SK-N-MC (cell line): ENCODE measurements around the gene HSPA4.
"Not testable (repeated sequence)": the region's sequence is repeated elsewhere in the genome, so short reads cannot be mapped to it uniquely, and the experiment has no call there.

Experiments
- DNase-seq: peaks from one replicate; pipeline ENCODE4 v3.0.0-alpha.2; 2011; ENCODE audit warnings: low read depth, low spot score
- H3K27ac ChIP-seq: fragments of 200-600 bp; sonication (generic); 2 replicates; pipeline ENCODE4 v1.5.1; 2016; ENCODE audit warnings: mixed run types
- H3K36me3 ChIP-seq: fragments of 200-600 bp; sonication (generic); 2 replicates; pipeline ENCODE4 v1.6.1; 2017; ENCODE audit warnings: antibody characterized with exemption, low read length, mixed read lengths; ENCODE audit not compliant: insufficient read depth
- H3K4me3 ChIP-seq: fragments of 200-600 bp; sonication (generic); 2 replicates; pipeline ENCODE4 v1.5.1; 2016
- H3K9ac ChIP-seq: fragments of 200-600 bp; sonication (generic); 2 replicates; pipeline ENCODE4 v1.8.0; 2017; ENCODE audit warnings: mixed run types, mixed read lengths; ENCODE audit not compliant: insufficient read length
- H3K9me3 ChIP-seq: fragments of 200-600 bp; sonication (generic); 2 replicates; pipeline ENCODE4 v1.6.1; 2017; ENCODE audit warnings: low read depth, mild to moderate bottlenecking, antibody characterized with exemption, low read length, moderate library complexity, mixed read lengths
- EZH2 ChIP-seq: fragments of 200-600 bp; sonication (generic); IDR thresholded peaks from one replicate; pipeline ENCODE4 v1.6.1; 2017; ENCODE audit warnings: antibody characterized with exemption
- FOXP2 ChIP-seq: optimal IDR thresholded peaks from 2 replicates; pipeline ENCODE3; 2011; ENCODE audit warnings: mild to moderate bottlenecking, moderate library complexity; ENCODE audit not compliant: insufficient read depth; ENCODE audit errors: extremely low read length, control extremely low read depth
- POLR2AphosphoS5 ChIP-seq: IDR thresholded peaks from 2 replicates; pipeline ENCODE4 v1.6.1; 2012; ENCODE audit warnings: mild to moderate bottlenecking, low read depth, low read length, borderline replicate concordance

HSPA4 gene

GRCh38 chr5:133051542-133052316, at the start of gene HSPA4:
HSPA4 (plus strand) TSS chr5:133052013; CDS start chr5:133052251, 238 bp downstream.
- peaks cover 5% of the 10 kb centered on the region; the same call in 1 of the 2 replicates for H3K36me3 ChIP-seq
- peak within 1 kb of the TSS; percentile 98 for H3K9ac ChIP-seq
- H3K4me3 ChIP-seq = peak within 1 kb of the TSS; percentile 89
- H3K9me3 ChIP-seq = no peaks in the 10 kb centered on the region
- TF ChIP-seq FOXP2 (no peak), POLR2AphosphoS5 (peak; percentile 92)
- H3K27ac ChIP-seq = peak within 1 kb of the TSS; percentile 96
- DNase-seq = peak; percentile 96

GRCh38 chr5:133006653-133007052, 45.2 kb upstream of the HSPA4 start:
- no peak for DNase-seq
- TF ChIP-seq FOXP2 (no peak), EZH2 (no peak), POLR2AphosphoS5 (no peak)
- Histone ChIP-seq H3K36me3 (peaks cover 21% of the 10 kb centered on the region), H3K9me3 (no peaks in the 10 kb centered on the region), H3K9ac (no peak overlapping the region), H3K27ac (no peak overlapping the region), H3K4me3 (no peak overlapping the region)

GRCh38 chr5:133008455-133008854, 43.4 kb upstream of the HSPA4 start:
- not testable (repeated sequence) for H3K4me3 ChIP-seq
- H3K36me3 ChIP-seq = peaks cover 16% of the 10 kb centered on the region

DNA sequence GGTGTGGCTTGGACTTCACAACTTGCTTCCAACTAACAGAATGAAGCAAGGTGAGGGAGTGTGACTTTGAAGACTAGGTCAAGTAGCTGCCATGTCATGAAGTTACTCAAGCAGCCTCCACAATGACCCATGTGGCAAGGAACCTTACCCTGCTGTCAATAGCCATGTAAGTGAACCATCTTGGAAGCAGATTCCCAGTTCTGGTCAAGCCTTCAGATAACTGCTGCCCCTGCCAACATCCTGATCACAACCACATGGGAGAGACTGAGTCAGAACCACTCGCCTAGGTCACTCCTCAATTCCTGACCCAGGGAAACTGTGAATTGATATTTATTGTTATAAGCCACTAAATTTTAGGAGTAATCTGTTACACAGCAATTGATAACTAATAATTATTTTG, 36.3 kb upstream of the HSPA4 start:
- DNase-seq = no peak
- H3K9me3 ChIP-seq = no peaks in the 10 kb centered on the region
- no peak overlapping the region for H3K4me3 ChIP-seq
- no peak overlapping the region for H3K27ac ChIP-seq
- peaks cover 24% of the 10 kb centered on the region; the same call in 1 of the 2 replicates for H3K36me3 ChIP-seq
- no peak for TF ChIP-seq EZH2
- TF ChIP-seq FOXP2 = no peak
- TF ChIP-seq POLR2AphosphoS5 = no peak
- H3K9ac ChIP-seq = no peak overlapping the region

More at GRCh38 chr5:133008455-133008854, 43.4 kb upstream of the HSPA4 start:
- not testable (repeated sequence) for DNase-seq, H3K9me3 ChIP-seq, H3K27ac ChIP-seq, H3K9ac ChIP-seq

DNA sequence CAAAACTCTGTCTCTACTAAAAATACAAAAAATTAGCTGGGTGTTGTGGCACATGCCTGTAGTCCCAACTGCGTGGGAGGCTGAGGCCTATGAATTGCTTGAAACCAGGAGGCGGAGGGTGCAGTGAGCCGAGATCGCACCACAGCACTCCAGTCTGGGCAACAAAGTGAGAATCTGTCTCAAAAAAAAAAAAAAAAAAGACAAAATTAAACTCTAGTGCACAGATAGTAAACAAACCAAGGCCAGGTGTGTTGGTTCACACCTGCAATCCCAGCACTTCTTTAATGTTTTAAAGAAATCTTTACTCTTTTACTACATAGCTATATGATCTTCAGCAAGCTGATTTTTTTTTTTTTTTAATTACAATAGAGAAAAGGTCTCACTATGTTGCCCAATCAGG, 33.8 kb upstream of the HSPA4 start:
- no peak for TF ChIP-seq EZH2
- TF ChIP-seq POLR2AphosphoS5 = no peak
- no peak for TF ChIP-seq FOXP2

DNA sequence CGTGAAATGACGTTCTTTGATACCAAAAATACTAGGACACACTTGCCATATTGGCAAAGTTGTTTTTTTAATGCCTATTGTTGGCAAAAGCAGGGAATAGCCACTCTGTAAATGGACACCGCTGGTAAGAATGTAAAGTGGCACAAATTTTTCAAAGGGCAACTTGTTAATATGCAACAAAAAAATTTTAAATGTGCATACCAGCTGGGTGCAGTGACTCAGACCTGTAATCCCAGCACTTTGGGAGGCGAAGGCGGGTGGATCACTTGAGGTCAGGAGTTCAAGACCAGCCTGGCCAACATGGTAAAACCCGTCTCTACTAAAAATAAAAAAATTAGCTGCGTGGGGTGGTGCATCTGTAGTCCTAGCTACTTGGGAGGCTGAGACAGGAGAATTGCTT, 32.3 kb upstream of the HSPA4 start:
- H3K4me3 ChIP-seq, DNase-seq, H3K9ac ChIP-seq, H3K9me3 ChIP-seq, H3K27ac ChIP-seq: not testable (repeated sequence)
- H3K36me3 ChIP-seq = peaks cover 36% of the 10 kb centered on the region; the same call in 1 of the 2 replicates

More for the DNA sequence above, 33.8 kb upstream of the HSPA4 start:
- H3K4me3 ChIP-seq = no peak overlapping the region
- no peaks in the 10 kb centered on the region for H3K9me3 ChIP-seq
- no peak for DNase-seq
- H3K36me3 ChIP-seq = peaks cover 30% of the 10 kb centered on the region; the same call in 1 of the 2 replicates
- no peak overlapping the region for H3K27ac ChIP-seq
- no peak overlapping the region for H3K9ac ChIP-seq

- TF ChIP-seq POLR2AphosphoS5 (peak; percentile 98), EZH2 (no peak)
- Histone ChIP-seq H3K9me3 (no peaks in the 10 kb centered on the region), H3K27ac (peak within 1 kb of the TSS; percentile 81), H3K4me3 (peak within 1 kb of the TSS; percentile 97), H3K9ac (peak within 1 kb of the TSS; percentile 97), H3K36me3 (peaks cover 13% of the 10 kb centered on the region; the same call in 1 of the 2 replicates)
- peak; percentile 76 for DNase-seq
These were observed 25.8 kb upstream of the HSPA4 start, which contains the start of gene ZCCHC10 for GRCh38 chr5:133025804-133026663. ZCCHC10 (minus strand) TSS chr5:133026549; CDS start chr5:133026537, 12 bp downstream.

DNA sequence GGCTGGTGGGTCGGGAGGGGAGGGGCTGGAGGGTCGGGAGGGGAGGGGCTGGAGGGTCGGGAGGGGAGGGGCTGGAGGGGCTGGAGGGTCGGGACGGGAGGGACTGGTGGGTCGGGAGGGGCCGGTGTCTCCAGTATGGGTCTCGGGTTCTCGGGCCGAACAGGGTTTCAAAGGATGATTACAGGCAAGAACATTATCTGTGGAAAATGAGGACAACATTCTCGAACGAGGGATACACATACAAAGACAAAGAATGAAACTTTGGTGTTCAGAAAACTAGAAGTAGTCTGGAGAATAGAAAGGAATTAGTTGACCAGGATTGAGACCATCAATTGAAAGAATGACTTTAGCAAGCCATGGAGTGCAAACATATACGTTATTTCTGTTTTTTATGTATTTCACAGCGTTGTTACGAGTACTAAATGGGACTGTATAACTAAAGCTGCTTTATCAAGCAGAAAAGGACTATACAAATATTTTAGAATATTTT, 25.1 kb upstream of the HSPA4 start:
- Histone ChIP-seq H3K9ac (peak overlapping the region; percentile 74), H3K4me3 (peak overlapping the region; percentile 97), H3K36me3 (peaks cover 13% of the 10 kb centered on the region; the same call in 1 of the 2 replicates), H3K27ac (peak overlapping the region; percentile 75), H3K9me3 (no peaks in the 10 kb centered on the region)
- DNase-seq = no peak
- TF ChIP-seq POLR2AphosphoS5 (no peak; the same call in 1 of the 2 replicates), FOXP2 (no peak), EZH2 (no peak)
